Activated CD8-positive, alpha-beta T cell treated with anti-CD3 and anti-CD28 coated beads for 36 hours (primary cell): ENCODE data around the gene RAB27B. TPM values are rescaled to one million over a fixed set of nuclear protein-coding genes. Genes with fewer than 3 reads are reported as not detected.

Experiments
- ATAC-seq: fragments of 200-7000 bp; cut with Tn5 transposase; one replicate; pipeline ENCODE4 v1.10.0; 2021; ENCODE audit warnings: mild to moderate bottlenecking, moderate library complexity
- CTCF ChIA-PET: fragments of 350-600 bp; sonication (Branson Sonifier 250); formaldehyde crosslinking; loops from one replicate; lab custom pipeline; 2021; ENCODE audit warnings: antibody characterized with exemption; lab: Charles Lee
- POLR2A ChIA-PET: fragments of 350-600 bp; sonication (Branson Sonifier 250); formaldehyde crosslinking; loops from one replicate; lab custom pipeline; 2021; ENCODE audit warnings: antibody characterized with exemption; lab: Charles Lee
- DNase-seq: peaks from one replicate; pipeline ENCODE4 v3.0.0-alpha.2; 2020
- H3K27ac Mint-ChIP-seq: one replicate; pipeline ENCODE4 v1.8.0; 2021; ENCODE audit warnings: mild to moderate bottlenecking, mixed read lengths
- H3K27me3 Mint-ChIP-seq: one replicate; pipeline ENCODE4 v1.8.0; 2021; ENCODE audit warnings: mixed read lengths
- H3K36me3 Mint-ChIP-seq: one replicate; pipeline ENCODE4 v1.8.0; 2021; ENCODE audit warnings: low read depth, mixed read lengths
- H3K4me1 Mint-ChIP-seq: one replicate; pipeline ENCODE4 v1.8.0; 2021; ENCODE audit warnings: low read depth, mixed read lengths
- H3K4me3 Mint-ChIP-seq: one replicate; pipeline ENCODE4 v1.8.0; 2021; ENCODE audit warnings: mild to moderate bottlenecking, moderate library complexity, mixed read lengths
- H3K9me3 Mint-ChIP-seq: one replicate; pipeline ENCODE4 v1.8.0; 2021; ENCODE audit warnings: mixed read lengths
- intact Hi-C: fragments of 100-400 bp; cut with micrococcal nuclease; formaldehyde crosslinking; loops from one replicate; pipeline ENCODE4 v1.10.0; 2022
- total RNA-seq, 2 experiments: library from RNA; stranded (reverse); gene quantifications; one replicate each; pipeline ENCODE4 v1.2.3, GENCODE V29; 2021
- TF ChIP-seq, protein P1 (sequence below): fragments of 200-600 bp; IDR thresholded peaks from one replicate; pipeline ENCODE4 v1.8.0; 2022; ENCODE audit warnings: antibody characterized with exemption, mild to moderate bottlenecking

RAB27B gene
- total RNA-seq, 2 experiments from 2014 or later, result not detected

DNA sequence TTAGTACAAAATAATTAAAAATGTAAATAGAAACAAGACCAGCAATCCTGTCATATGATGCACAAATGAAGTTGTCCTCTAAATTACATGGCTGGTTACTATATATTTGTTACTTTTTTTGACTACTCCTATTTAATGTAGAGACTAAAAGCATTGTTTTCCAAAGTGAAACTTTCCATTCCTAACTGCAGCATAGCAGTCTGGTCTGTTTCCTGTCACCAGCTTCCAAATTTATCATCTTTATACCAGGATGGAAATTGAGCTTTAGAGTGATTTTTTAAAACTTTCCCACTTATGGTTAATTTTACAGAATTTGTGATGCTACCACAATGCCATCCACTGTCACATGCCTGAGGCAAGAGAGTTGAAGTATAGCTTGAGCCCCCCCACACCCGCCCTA lies 33.5 kb upstream of the RAB27B start:
- Mint-ChIP-seq H3K27me3 (no peaks in the 10 kb centered on the region), H3K9me3 (no peaks in the 10 kb centered on the region), H3K36me3 (no peaks in the 10 kb centered on the region), H3K27ac (no peak overlapping the region), H3K4me1 (no peaks in the 10 kb centered on the region), H3K4me3 (no peak overlapping the region)
- DNase-seq (no peak), ATAC-seq (no peak)
- intact Hi-C loops, result no loop called here
- CTCF ChIA-PET, result no interaction called here
- TF ChIP-seq, protein P1, sequence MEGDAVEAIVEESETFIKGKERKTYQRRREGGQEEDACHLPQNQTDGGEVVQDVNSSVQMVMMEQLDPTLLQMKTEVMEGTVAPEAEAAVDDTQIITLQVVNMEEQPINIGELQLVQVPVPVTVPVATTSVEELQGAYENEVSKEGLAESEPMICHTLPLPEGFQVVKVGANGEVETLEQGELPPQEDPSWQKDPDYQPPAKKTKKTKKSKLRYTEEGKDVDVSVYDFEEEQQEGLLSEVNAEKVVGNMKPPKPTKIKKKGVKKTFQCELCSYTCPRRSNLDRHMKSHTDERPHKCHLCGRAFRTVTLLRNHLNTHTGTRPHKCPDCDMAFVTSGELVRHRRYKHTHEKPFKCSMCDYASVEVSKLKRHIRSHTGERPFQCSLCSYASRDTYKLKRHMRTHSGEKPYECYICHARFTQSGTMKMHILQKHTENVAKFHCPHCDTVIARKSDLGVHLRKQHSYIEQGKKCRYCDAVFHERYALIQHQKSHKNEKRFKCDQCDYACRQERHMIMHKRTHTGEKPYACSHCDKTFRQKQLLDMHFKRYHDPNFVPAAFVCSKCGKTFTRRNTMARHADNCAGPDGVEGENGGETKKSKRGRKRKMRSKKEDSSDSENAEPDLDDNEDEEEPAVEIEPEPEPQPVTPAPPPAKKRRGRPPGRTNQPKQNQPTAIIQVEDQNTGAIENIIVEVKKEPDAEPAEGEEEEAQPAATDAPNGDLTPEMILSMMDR, result no peak
- POLR2A ChIA-PET, result no interaction called here

DNA sequence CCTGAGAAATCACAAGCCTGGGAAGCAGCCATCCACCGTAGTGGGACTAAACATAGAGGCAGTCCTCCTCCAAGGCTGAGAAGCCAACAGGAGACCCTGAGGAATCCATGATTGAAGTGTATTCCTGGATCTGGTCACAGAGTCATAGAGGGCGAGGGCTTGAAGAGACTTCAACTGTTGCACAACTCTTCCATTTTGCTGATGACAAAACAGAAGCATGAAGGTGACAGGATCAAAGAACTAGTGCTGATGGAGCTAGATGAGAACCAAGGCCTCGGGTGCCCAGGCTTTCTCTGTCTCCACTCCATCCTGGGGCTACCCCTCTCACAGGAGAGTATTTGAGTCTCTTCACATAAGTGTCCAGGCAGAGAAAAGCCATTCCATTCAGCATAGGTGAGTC lies 30.1 kb upstream of the RAB27B start:
- no peak for ATAC-seq
- CTCF ChIA-PET, result no interaction called here
- TF ChIP-seq, protein P1, result no peak
- H3K9me3 Mint-ChIP-seq, result no peaks in the 10 kb centered on the region
- no peak for DNase-seq
- intact Hi-C loops, result no loop called here
- H3K36me3 Mint-ChIP-seq, result no peaks in the 10 kb centered on the region
- no peak overlapping the region for H3K4me3 Mint-ChIP-seq
- POLR2A ChIA-PET, result no interaction called here
- H3K4me1 Mint-ChIP-seq, result no peaks in the 10 kb centered on the region
- no peaks in the 10 kb centered on the region for H3K27me3 Mint-ChIP-seq
- H3K27ac Mint-ChIP-seq, result no peak overlapping the region

DNA sequence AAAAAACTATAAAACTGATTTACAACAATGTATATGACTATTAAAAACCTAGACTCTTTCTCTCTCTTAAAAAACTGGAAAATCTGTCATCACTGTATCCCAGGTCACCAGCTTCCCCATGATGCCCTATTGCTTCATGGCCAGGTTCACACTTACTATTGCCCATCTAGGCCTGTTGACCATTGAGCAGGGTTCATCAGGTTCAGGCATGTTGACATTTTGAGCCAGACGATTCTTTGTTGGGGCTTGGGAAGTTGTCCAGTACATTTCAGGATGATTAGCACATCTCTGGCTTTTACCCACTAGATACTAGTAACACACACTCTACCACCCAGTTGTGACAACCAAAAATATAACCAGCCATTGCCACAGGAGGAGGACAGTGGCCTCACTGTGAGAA lies 26.9 kb upstream of the RAB27B start:
- no peak for ATAC-seq
- TF ChIP-seq, protein P1, result no peak
- DNase-seq, result no peak
- POLR2A ChIA-PET, result no interaction called here
- Mint-ChIP-seq H3K36me3 (no peaks in the 10 kb centered on the region), H3K9me3 (no peaks in the 10 kb centered on the region), H3K27me3 (peaks cover 2% of the 10 kb centered on the region), H3K4me3 (no peak overlapping the region), H3K4me1 (peaks cover 5% of the 10 kb centered on the region), H3K27ac (no peak overlapping the region)
- intact Hi-C loops, result no loop called here
- CTCF ChIA-PET, result no interaction called here

DNA sequence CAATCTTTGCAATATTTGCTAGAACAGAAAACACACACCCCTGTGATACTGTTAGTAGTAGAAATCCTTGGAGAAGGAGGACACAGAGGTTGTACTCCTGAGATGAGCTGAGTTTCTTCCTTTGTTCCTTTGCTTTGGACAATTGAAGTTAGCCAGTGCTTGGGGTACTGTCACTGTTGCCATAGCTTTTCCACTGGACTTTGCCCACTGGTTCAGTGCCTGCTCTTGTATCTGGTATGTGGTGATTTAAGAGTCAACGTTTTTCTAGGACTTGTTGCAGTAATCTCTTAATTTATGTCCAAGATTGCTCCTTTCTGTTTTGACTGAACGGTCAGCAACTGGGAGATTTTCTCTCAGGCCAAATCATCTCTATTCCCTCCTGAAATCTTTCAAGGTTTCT lies 26.1 kb upstream of the RAB27B start:
- ATAC-seq, result no peak
- no peaks in the 10 kb centered on the region for H3K9me3 Mint-ChIP-seq
- no peaks in the 10 kb centered on the region for H3K36me3 Mint-ChIP-seq
- peaks cover 5% of the 10 kb centered on the region for H3K4me1 Mint-ChIP-seq
- DNase-seq, result no peak
- intact Hi-C loops, result no loop called here
- no peak overlapping the region for H3K27ac Mint-ChIP-seq
- ChIA-PET CTCF (no interaction called here), POLR2A (no interaction called here)
- H3K4me3 Mint-ChIP-seq, result no peak overlapping the region
- peaks cover 2% of the 10 kb centered on the region for H3K27me3 Mint-ChIP-seq
- TF ChIP-seq, protein P1, result no peak

DNA sequence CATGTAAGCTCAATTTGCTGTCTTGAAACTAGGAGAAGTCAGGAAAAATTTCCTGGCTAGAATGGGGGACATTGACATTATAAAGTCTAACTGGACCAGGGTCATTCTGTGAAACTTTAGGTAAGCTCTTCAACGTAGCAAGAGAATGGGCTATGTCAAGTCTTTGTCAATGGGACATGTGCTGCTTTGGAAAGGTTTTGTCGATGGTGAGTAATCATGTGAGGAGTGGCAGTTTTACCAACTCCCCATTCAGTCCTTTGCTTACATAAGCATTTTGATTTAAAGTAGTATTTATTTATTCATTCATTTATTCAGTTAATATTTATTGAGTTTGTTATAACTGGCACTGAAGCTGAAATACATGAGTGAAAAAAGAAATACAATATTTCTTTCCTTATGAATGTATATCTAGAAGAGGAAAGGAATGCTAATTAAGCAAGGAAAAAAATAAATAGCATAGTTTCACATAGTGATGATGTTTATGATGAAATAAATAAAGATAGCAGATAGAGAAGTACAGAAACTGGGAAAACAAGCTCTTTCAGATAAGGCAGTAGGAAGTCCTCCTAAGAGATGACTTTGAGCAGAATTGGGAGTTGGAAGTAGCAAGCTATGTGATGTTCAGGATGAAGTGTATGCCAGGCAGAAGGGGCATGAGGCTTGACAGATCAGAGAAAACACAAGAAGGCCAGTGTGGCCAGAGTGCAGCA lies 25.4 kb upstream of the RAB27B start:
- Mint-ChIP-seq H3K4me3 (no peak overlapping the region), H3K27ac (no peak overlapping the region), H3K27me3 (peaks cover 2% of the 10 kb centered on the region), H3K4me1 (peaks cover 5% of the 10 kb centered on the region), H3K36me3 (no peaks in the 10 kb centered on the region), H3K9me3 (no peaks in the 10 kb centered on the region)
- CTCF ChIA-PET, result no interaction called here
- ATAC-seq, result no peak
- POLR2A ChIA-PET, result no interaction called here
- TF ChIP-seq, protein P1, result no peak
- no peak for DNase-seq
- intact Hi-C loops, result no loop called here
